OCI-LY1 (cell line): Measurements from ENCODE around the gene NEURL1.

ENCODE experiments used
- CTCF ChIP-seq: fragments of 200-600 bp; sonication (generic), shearing (Covaris generic); IDR thresholded peaks from 2 replicates; pipeline ENCODE4 v1.5.1; 2017; ENCODE audit warnings: mild to moderate bottlenecking, antibody characterized with exemption, low read length, moderate library complexity, mixed read lengths
- EZH2 ChIP-seq: fragments of 200-600 bp; sonication (generic), shearing (Covaris generic); IDR thresholded peaks from 2 replicates; pipeline ENCODE4 v1.8.0; 2017; ENCODE audit warnings: borderline replicate concordance, mixed run types, mild to moderate bottlenecking, antibody characterized with exemption, low read length, moderate library complexity, mixed read lengths

DNA sequence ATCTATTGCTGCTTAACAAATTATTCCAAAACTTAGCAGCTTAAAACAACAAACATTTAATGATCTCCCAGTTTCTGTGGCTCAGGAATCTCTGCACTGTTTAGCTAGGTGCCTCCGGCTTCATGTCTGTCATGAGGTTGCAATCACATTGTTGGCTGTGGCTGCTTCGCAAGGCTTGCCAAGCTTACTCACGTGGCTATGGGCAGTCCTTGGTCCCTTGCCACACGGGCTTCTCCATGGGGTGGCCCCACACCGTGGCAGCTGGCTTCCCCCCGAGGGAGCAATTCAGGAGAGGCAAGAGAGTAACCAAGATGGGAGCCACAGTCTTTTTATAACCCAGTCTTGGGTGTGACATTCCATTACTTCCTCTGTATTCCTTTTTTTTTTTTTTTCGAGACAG is 67.4 kb downstream of the NEURL1 start:
- TF ChIP-seq CTCF: no peak
- TF ChIP-seq EZH2: no peak
